ENCODE measurements around the gene TRABD2B. TPM values are rescaled to one million over a fixed set of nuclear protein-coding genes. Genes with fewer than 3 reads are reported as not detected.

The TRABD2B gene
- total and polyA plus RNA-seq, 2 donors (not counting 3 experiments of a cell fraction or from before 2014, with no cell fraction given): not detected

- no peak overlapping the region for H2AFZ ChIP-seq (ENCODE audit: low read depth, low read length)
- H3K27me3 ChIP-seq (ENCODE audit: control insufficient read depth in 2 of 2, insufficient read depth in 2 of 2, low read length in 2 of 2): no peaks in the 10 kb centered on the region
- no peak for TF ChIP-seq GATA2 (IDR thresholded peaks at IDR 0.05; ENCODE audit: insufficient read depth, insufficient read length, low read depth, low read length)
- TF ChIP-seq POLR2A (IDR thresholded peaks at IDR 0.05; ENCODE audit: low read depth, low read length): no peak
- TF ChIP-seq MAX (IDR thresholded peaks at IDR 0.05; ENCODE audit: insufficient read depth, insufficient read length): no peak
- no peak for TF ChIP-seq CTCF (IDR thresholded peaks at IDR 0.05; ENCODE audit: extremely low read depth in 1 of 2, insufficient read depth in 1 of 2, low read depth in 1 of 2, low read length in 2 of 2)
- no peak for TF ChIP-seq MYC (IDR thresholded peaks at IDR 0.05; ENCODE audit: low read depth, low read length)
- TF ChIP-seq JUN (IDR thresholded peaks at IDR 0.05; ENCODE audit: borderline replicate concordance, insufficient read depth, insufficient read length, low read depth): no peak
- TF ChIP-seq EZH2 (IDR thresholded peaks at IDR 0.05; ENCODE audit: borderline replicate concordance, low read depth, low read length, severe bottlenecking): no peak
- no peak for TF ChIP-seq FOS (IDR thresholded peaks at IDR 0.05; ENCODE audit: borderline replicate concordance, insufficient read depth, low read length)
- no peak for TF ChIP-seq POLR2AphosphoS5 (IDR thresholded peaks at IDR 0.05; ENCODE audit: insufficient read depth, low read depth, low read length)
- H3K9me1 ChIP-seq (replicated peaks; ENCODE audit: control insufficient read depth, extremely low read depth, insufficient read depth, low read length): no peaks in the 10 kb centered on the region
- no TSS peak for BruUV-seq (replicated peaks)
- CTCF ChIA-PET: no interaction called here
- no peaks in the 10 kb centered on the region for H4K20me1 ChIP-seq (replicated peaks; ENCODE audit: control insufficient read depth, extremely low read depth, insufficient read depth, low read length)
- no peak for DNase-seq (ENCODE audit: low read depth, low spot score)
- H3K79me2 ChIP-seq (ENCODE audit: control insufficient read depth, insufficient read depth, low read length): no peaks in the 10 kb centered on the region
- no peak overlapping the region for H3K9ac ChIP-seq (replicated peaks; ENCODE audit: extremely low read depth, insufficient read depth, low read length)
- intact Hi-C loops (cut with micrococcal nuclease) (no loop called here), dilution Hi-C loops (cut with MboI; ENCODE audit: extremely low pct_ligation_motif_present, low sequenced_read_pairs) (no loop called here)
- H3K4me1 ChIP-seq (ENCODE audit: control insufficient read depth, extremely low read depth, insufficient read depth, low read length): no peaks in the 10 kb centered on the region
- FAIRE-seq: no peak
- no peak overlapping the region for H3K4me2 ChIP-seq (ENCODE audit: insufficient read depth, low read length)
- H3K27ac ChIP-seq (ENCODE audit: insufficient read depth, low read depth, low read length): no peak overlapping the region
- POLR2A ChIA-PET: no interaction called here
- H3K9me3 ChIP-seq (replicated peaks; ENCODE audit: control insufficient read depth, insufficient read depth, low read length): no peaks in the 10 kb centered on the region
- no peaks in the 10 kb centered on the region for H3K36me3 ChIP-seq (ENCODE audit: control insufficient read depth in 2 of 2, extremely low read depth in 1 of 2, insufficient read depth in 2 of 2, low read length in 2 of 2)
- no peak overlapping the region for H3K4me3 ChIP-seq (replicated peaks in 1 of 3; ENCODE audit: insufficient read depth in 1 of 3, low read depth in 1 of 3, low read length in 3 of 3)
Measured at GRCh38 chr1:47761201-47761930, 235.8 kb downstream of the TRABD2B start.
